GM12891 (cell line): ENCODE results near the gene TAAR1.
"Not testable (repeated sequence)": the region's sequence is repeated elsewhere in the genome, so short reads cannot be mapped to it uniquely, and the experiment has no call there.

Experiments
- DNase-seq: peaks from one replicate; pipeline ENCODE4 v3.0.0; 2011; ENCODE audit warnings: low spot score; ENCODE audit not compliant: insufficient read length
- FAIRE-seq: peaks from 2 replicates; lab custom pipeline; 2011; peaks lifted over from hg19 to GRCh38; lab: Jason Lieb, UNC
- PAX5 ChIP-seq: IDR thresholded peaks from 2 replicates; pipeline ENCODE4 v1.6.1; 2011; ENCODE audit warnings: low read length, moderate library complexity, mild to moderate bottlenecking; ENCODE audit not compliant: insufficient read depth, severe bottlenecking
- POLR2A ChIP-seq: IDR thresholded peaks from 2 replicates; pipeline ENCODE4 v1.6.1; 2011; ENCODE audit warnings: low read depth, low read length, control low read depth
- POLR2AphosphoS5 ChIP-seq: IDR thresholded peaks from 2 replicates; pipeline ENCODE4 v1.6.1; 2011; ENCODE audit warnings: low read depth, low read length, control low read depth
- POU2F2 ChIP-seq: IDR thresholded peaks from 2 replicates; pipeline ENCODE4 v1.6.1; 2011; ENCODE audit warnings: low read depth, mild to moderate bottlenecking, control low read depth, low read length, moderate library complexity
- SPI1 ChIP-seq: IDR thresholded peaks from 2 replicates; pipeline ENCODE4 v1.6.1; 2011; ENCODE audit warnings: low read depth, low read length, control low read depth
- TAF1 ChIP-seq: IDR thresholded peaks from 2 replicates; pipeline ENCODE4 v1.6.1; 2011; ENCODE audit warnings: low read depth, low read length, control low read depth

Gene TAAR1

GRCh38 chr6:132664309-132665034, 5.5 kb upstream of the TAAR1 start:
- FAIRE-seq, result no peak
- TF ChIP-seq POLR2A (no peak), POU2F2 (no peak), POLR2AphosphoS5 (no peak), PAX5 (no peak), SPI1 (no peak), TAF1 (no peak)

GRCh38 chr6:132663661-132664060, 4.7 kb upstream of the TAAR1 start:
- TF ChIP-seq PAX5 (no peak), POLR2A (no peak), SPI1 (no peak), POLR2AphosphoS5 (no peak), POU2F2 (no peak), TAF1 (no peak)
- FAIRE-seq (peak; percentile 26), DNase-seq (no peak)

More at GRCh38 chr6:132664309-132665034, 5.5 kb upstream of the TAAR1 start:
- no peak for DNase-seq

- FAIRE-seq, result no peak
- no peak for DNase-seq
- TF ChIP-seq TAF1 (no peak), SPI1 (no peak), POLR2AphosphoS5 (no peak), POLR2A (no peak), PAX5 (no peak), POU2F2 (no peak)
These were observed 2.9 kb upstream of the TAAR1 start for GRCh38 chr6:132661906-132662305.

GRCh38 chr6:132651062-132651461, 7.9 kb downstream of the TAAR1 start:
- no peak for FAIRE-seq
- TF ChIP-seq POLR2A, result no peak
- no peak for TF ChIP-seq TAF1
- no peak for TF ChIP-seq POU2F2
- TF ChIP-seq POLR2AphosphoS5, result no peak
- TF ChIP-seq SPI1, result no peak
- TF ChIP-seq PAX5, result no peak
- DNase-seq, result no peak

GRCh38 chr6:132650429-132650828, 8.6 kb downstream of the TAAR1 start:
- FAIRE-seq, result no peak
- DNase-seq, result no peak
- TF ChIP-seq SPI1 (no peak), TAF1 (no peak), POLR2AphosphoS5 (no peak), PAX5 (no peak), POU2F2 (no peak), POLR2A (no peak)

GRCh38 chr6:132648828-132649227, 10.2 kb downstream of the TAAR1 start:
- DNase-seq (no peak), FAIRE-seq (no peak)
- TF ChIP-seq SPI1, result no peak
- TF ChIP-seq POLR2AphosphoS5, result no peak

GRCh38 chr6:132648356-132648755, 10.6 kb downstream of the TAAR1 start:
- DNase-seq, result no peak
- FAIRE-seq, result no peak
- no peak for TF ChIP-seq POU2F2
- TF ChIP-seq SPI1, result no peak
- no peak for TF ChIP-seq PAX5
- TF ChIP-seq POLR2A, result no peak
- TF ChIP-seq TAF1, result no peak
- TF ChIP-seq POLR2AphosphoS5, result no peak

- DNase-seq (no peak), FAIRE-seq (no peak)
- TF ChIP-seq POLR2A, result no peak
- no peak for TF ChIP-seq PAX5
- no peak for TF ChIP-seq SPI1
- no peak for TF ChIP-seq POLR2AphosphoS5
- no peak for TF ChIP-seq TAF1
These were observed 15.4 kb downstream of the TAAR1 start for GRCh38 chr6:132643547-132643946.

GRCh38 chr6:132637135-132637534, 21.8 kb downstream of the TAAR1 start:
- FAIRE-seq, DNase-seq: not testable (repeated sequence)

GRCh38 chr6:132635906-132636305, 23.1 kb downstream of the TAAR1 start:
- not testable (repeated sequence) for DNase-seq, FAIRE-seq

- not testable (repeated sequence) for FAIRE-seq, DNase-seq
These were observed 23.7 kb downstream of the TAAR1 start for GRCh38 chr6:132635288-132635687.

- TF ChIP-seq POU2F2 (no peak), TAF1 (no peak), POLR2AphosphoS5 (no peak), POLR2A (no peak), SPI1 (no peak), PAX5 (no peak)
- FAIRE-seq, result no peak
- DNase-seq, result no peak
These were observed 24.2 kb downstream of the TAAR1 start for GRCh38 chr6:132634796-132635195.
